Measurements from ENCODE around the gene PYHIN1. TPM values are rescaled to one million over a fixed set of nuclear protein-coding genes. Genes with fewer than 3 reads are reported as not detected.

The PYHIN1 gene
- total RNA-seq, 1 experiment from 2014 or later = not detected

DNA sequence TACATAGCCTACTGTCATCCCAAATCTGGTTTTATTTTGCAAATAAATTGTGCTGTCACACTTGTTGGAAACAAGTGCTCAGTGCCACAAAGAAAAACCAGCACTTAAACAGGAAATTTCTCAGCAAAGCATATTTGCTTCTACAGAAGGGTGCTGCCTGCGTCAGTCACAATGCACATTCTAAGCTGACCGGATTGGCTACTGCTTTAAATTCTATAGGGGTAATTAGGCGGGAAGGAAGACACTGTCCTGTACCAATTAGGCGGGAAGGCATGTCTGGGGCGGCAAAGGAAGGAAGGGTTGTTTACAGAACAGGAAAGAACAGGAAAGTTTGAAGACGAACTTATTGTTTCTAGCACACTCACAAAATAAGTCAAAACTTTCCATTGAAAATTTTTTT is 81.1 kb downstream of the PYHIN1 start:
- intact Hi-C loops (cut with micrococcal nuclease) = loop anchor here (5.0 kb wide), 1 partner anchor 45 kb away; no protein-coding TSS in a partner anchor
- no peaks in the 10 kb centered on the region for H3K9me2 ChIP-seq (replicated peaks; ENCODE audit: low read length)
- H3K9me3 ChIP-seq (ENCODE audit: low read length) = no peaks in the 10 kb centered on the region
- H3K27me3 ChIP-seq (ENCODE audit: low read length) = no peaks in the 10 kb centered on the region
- H3K79me2 ChIP-seq (ENCODE audit: low read length) = no peaks in the 10 kb centered on the region
- DNase-seq = no peak
- TF ChIP-seq EZH2phosphoT487 (IDR thresholded peaks at IDR 0.05; ENCODE audit: borderline replicate concordance, low read length) = no peak
- no peak for TF ChIP-seq EZH2 (IDR thresholded peaks at IDR 0.05; ENCODE audit: low read length, unreplicated experiment)
- TF ChIP-seq, protein P1, sequence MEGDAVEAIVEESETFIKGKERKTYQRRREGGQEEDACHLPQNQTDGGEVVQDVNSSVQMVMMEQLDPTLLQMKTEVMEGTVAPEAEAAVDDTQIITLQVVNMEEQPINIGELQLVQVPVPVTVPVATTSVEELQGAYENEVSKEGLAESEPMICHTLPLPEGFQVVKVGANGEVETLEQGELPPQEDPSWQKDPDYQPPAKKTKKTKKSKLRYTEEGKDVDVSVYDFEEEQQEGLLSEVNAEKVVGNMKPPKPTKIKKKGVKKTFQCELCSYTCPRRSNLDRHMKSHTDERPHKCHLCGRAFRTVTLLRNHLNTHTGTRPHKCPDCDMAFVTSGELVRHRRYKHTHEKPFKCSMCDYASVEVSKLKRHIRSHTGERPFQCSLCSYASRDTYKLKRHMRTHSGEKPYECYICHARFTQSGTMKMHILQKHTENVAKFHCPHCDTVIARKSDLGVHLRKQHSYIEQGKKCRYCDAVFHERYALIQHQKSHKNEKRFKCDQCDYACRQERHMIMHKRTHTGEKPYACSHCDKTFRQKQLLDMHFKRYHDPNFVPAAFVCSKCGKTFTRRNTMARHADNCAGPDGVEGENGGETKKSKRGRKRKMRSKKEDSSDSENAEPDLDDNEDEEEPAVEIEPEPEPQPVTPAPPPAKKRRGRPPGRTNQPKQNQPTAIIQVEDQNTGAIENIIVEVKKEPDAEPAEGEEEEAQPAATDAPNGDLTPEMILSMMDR (conservative IDR thresholded peaks at IDR 0.05; ENCODE audit: low read depth, low read length) = no peak
- H3K4me1 ChIP-seq (ENCODE audit: insufficient read depth, low read length) = 0 out of 2 replicates have a peak, but pooled peaks cover 3% of the 10 kb centered on the region
- H3K4me2 ChIP-seq (ENCODE audit: low read length) = no peak overlapping the region
- no peak for ATAC-seq
- POLR2A ChIA-PET (ENCODE audit: unreplicated experiment) = no interaction called here
- no peaks in the 10 kb centered on the region for H3F3A ChIP-seq (ENCODE audit: low read length, unreplicated experiment)
- no peak overlapping the region for H3K27ac ChIP-seq (ENCODE audit: low read length)
- no peak overlapping the region for H2AFZ ChIP-seq (ENCODE audit: low read length)
- CTCF ChIA-PET = no interaction called here
- H3K4me3 ChIP-seq (ENCODE audit: low read length) = no peak overlapping the region
- no TSS peak for BruUV-seq (replicated peaks)
- H4K20me1 ChIP-seq (ENCODE audit: low read length) = no peaks in the 10 kb centered on the region
- H3K36me3 ChIP-seq (ENCODE audit: low read depth, low read length) = no peaks in the 10 kb centered on the region
- no peak overlapping the region for H3K9ac ChIP-seq (ENCODE audit: low read length)

DNA sequence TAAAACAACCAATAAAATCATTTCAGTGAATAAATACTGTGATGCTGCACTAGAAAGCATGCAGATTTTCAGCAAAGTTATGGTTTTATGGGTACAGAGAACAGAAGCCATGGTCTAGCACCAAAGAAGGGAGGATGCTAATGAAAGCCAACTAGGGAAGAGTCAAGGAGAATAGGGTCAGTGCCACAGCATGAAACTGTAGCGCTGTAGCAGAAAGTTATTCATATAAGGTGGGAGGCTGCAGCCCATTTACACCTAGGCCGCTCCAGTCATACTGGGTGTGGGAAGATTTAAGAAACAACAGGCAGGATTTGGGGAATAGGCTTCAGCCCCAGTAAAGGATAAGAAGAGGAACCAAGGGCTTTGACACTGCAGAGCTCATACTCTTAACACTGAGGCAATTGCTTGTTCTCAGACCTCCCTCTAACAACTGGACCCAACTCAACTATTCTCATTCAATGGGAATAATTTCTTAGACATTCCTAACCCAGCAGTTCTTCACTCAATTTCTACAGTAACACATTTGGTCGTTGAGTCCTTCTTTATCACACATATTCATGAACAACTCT is 82.7 kb downstream of the PYHIN1 start:
- POLR2A ChIA-PET (ENCODE audit: unreplicated experiment) = no interaction called here
- no peaks in the 10 kb centered on the region for H4K20me1 ChIP-seq (ENCODE audit: low read length)
- H3K27ac ChIP-seq (ENCODE audit: low read length) = no peak overlapping the region
- H3K27me3 ChIP-seq (ENCODE audit: low read length) = no peaks in the 10 kb centered on the region
- no peak overlapping the region for H3K4me2 ChIP-seq (ENCODE audit: low read length)
- TF ChIP-seq, protein P1 (conservative IDR thresholded peaks at IDR 0.05; ENCODE audit: low read depth, low read length) = no peak
- TF ChIP-seq EZH2 (IDR thresholded peaks at IDR 0.05; ENCODE audit: low read length, unreplicated experiment) (no peak), EZH2phosphoT487 (IDR thresholded peaks at IDR 0.05; ENCODE audit: borderline replicate concordance, low read length) (no peak)
- no peaks in the 10 kb centered on the region for H3K9me3 ChIP-seq (ENCODE audit: low read length)
- no peaks in the 10 kb centered on the region for H3F3A ChIP-seq (ENCODE audit: low read length, unreplicated experiment)
- no peak for ATAC-seq
- H3K4me1 ChIP-seq (ENCODE audit: insufficient read depth, low read length) = 0 out of 2 replicates have a peak, but pooled peaks cover 3% of the 10 kb centered on the region
- H3K36me3 ChIP-seq (ENCODE audit: low read depth, low read length) = no peaks in the 10 kb centered on the region
- H3K9ac ChIP-seq (ENCODE audit: low read length) = no peak overlapping the region
- H3K4me3 ChIP-seq (ENCODE audit: low read length) = no peak overlapping the region
- no peaks in the 10 kb centered on the region for H3K79me2 ChIP-seq (ENCODE audit: low read length)
- intact Hi-C loops (cut with micrococcal nuclease) = loop anchor here (5.0 kb wide), 1 partner anchor 43 kb away; no protein-coding TSS in a partner anchor
- no peaks in the 10 kb centered on the region for H3K9me2 ChIP-seq (replicated peaks; ENCODE audit: low read length)
- CTCF ChIA-PET = no interaction called here
- no peak overlapping the region for H2AFZ ChIP-seq (ENCODE audit: low read length)
- no peak for DNase-seq
- no TSS peak for BruUV-seq (replicated peaks)

DNA sequence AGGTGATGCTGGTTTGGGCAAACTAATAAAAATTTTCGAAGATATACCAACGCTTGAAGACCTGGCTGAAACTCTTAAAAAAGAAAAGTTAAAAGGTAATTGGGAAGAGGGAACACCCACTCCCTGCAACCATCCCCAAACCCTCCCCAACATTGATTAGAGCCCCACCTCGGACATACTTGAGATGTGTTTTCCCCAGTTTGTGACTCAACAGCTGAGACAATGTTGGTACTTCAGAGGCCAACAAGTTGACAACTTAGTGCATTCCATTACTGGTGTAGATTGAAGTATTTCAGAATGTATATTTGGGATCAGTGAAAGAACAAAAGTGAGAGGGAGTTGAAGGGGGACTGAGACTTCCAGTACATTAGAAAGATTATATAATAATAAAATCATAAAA is 83.5 kb downstream of the PYHIN1 start:
- CTCF ChIA-PET = no interaction called here
- Histone ChIP-seq H4K20me1 (ENCODE audit: low read length) (no peaks in the 10 kb centered on the region), H3K9ac (ENCODE audit: low read length) (no peak overlapping the region), H3K9me2 (replicated peaks; ENCODE audit: low read length) (no peaks in the 10 kb centered on the region), H3K27ac (ENCODE audit: low read length) (no peak overlapping the region), H3K4me1 (ENCODE audit: insufficient read depth, low read length) (no peaks in the 10 kb centered on the region), H3K4me2 (ENCODE audit: low read length) (no peak overlapping the region), H2AFZ (ENCODE audit: low read length) (no peak overlapping the region), H3K27me3 (ENCODE audit: low read length) (0 out of 2 replicates have a peak, but pooled peaks cover 3% of the 10 kb centered on the region), H3K4me3 (ENCODE audit: low read length) (no peak overlapping the region), H3K79me2 (ENCODE audit: low read length) (no peaks in the 10 kb centered on the region), H3K36me3 (ENCODE audit: low read depth, low read length) (no peaks in the 10 kb centered on the region), H3K9me3 (ENCODE audit: low read length) (no peaks in the 10 kb centered on the region), H3F3A (ENCODE audit: low read length, unreplicated experiment) (no peaks in the 10 kb centered on the region)
- POLR2A ChIA-PET (ENCODE audit: unreplicated experiment) = no interaction called here
- no peak for DNase-seq
- intact Hi-C loops (cut with micrococcal nuclease) = loop anchor here (5.0 kb wide), 1 partner anchor 42 kb away; no protein-coding TSS in a partner anchor
- TF ChIP-seq, protein P1 (conservative IDR thresholded peaks at IDR 0.05; ENCODE audit: low read depth, low read length) = no peak
- TF ChIP-seq EZH2phosphoT487 (IDR thresholded peaks at IDR 0.05; ENCODE audit: borderline replicate concordance, low read length) = no peak
- no peak for TF ChIP-seq EZH2 (IDR thresholded peaks at IDR 0.05; ENCODE audit: low read length, unreplicated experiment)
- no peak for ATAC-seq
- BruUV-seq (replicated peaks) = no TSS peak

Data from PC-3 (cell line).